A673 (cell line): ENCODE measurements around the gene ETFB.

Source experiments
- CTCF ChIP-seq: fragments of 300-800, 200-600 bp; sonication (generic); conservative IDR thresholded peaks from 2 replicates; pipeline ENCODE4 v1.5.1; 2017; ENCODE audit warnings: low read depth, mild to moderate bottlenecking, antibody characterized with exemption, low read length, moderate library complexity, mixed read lengths
- EZH2 ChIP-seq: fragments of 200-600 bp; sonication (generic); IDR thresholded peaks from 2 replicates; pipeline ENCODE4 v1.6.1; 2017; ENCODE audit warnings: borderline replicate concordance, low read depth, mild to moderate bottlenecking, mixed read lengths, antibody characterized with exemption, low read length; ENCODE audit not compliant: poor library complexity, severe bottlenecking

GRCh38 chr19:51295382-51296126 lies 70.6 kb downstream of the ETFB start:
- TF ChIP-seq CTCF (no peak), EZH2 (no peak)
